Stomach (tissue), 9 donors: ENCODE results near the gene MGAT5. TPM values are rescaled to one million over a fixed set of nuclear protein-coding genes. Genes with fewer than 3 reads are reported as not detected.

Experiments used
- DNase-seq, 2 donors: peaks; one replicate each; pipeline versions ENCODE4 v3.0.0 to v3.0.0-alpha.2; 2013 to 2019
- H3K27ac ChIP-seq, 5 donors: fragments of 200-600 bp in 4 of 5; sonication (generic) in 4 of 5; one replicate each; pipeline ENCODE4 v1.5.1; 2013 to 2019; ENCODE audit warnings: mild to moderate bottlenecking in 1 of 5, moderate library complexity in 1 of 5
- H3K27me3 ChIP-seq, 3 donors: fragments of 200-600 bp; sonication (generic); one replicate each; pipeline ENCODE4 v1.5.1; 2017 to 2019; ENCODE audit warnings: mixed run types in 1 of 3
- H3K36me3 ChIP-seq, 4 donors: fragments of 200-600 bp; sonication (generic); 1 replicate in 3 of 4; 2 replicates in 1 of 4; pipeline ENCODE4 v1.5.1; 2016 to 2019
- H3K4me1 ChIP-seq, 4 donors: fragments of 200-600 bp; sonication (generic); one replicate each; pipeline ENCODE4 v1.5.1; 2016 to 2019
- H3K4me3 ChIP-seq, 4 donors: fragments of 200-600 bp; sonication (generic) in 3 of 4; one replicate each; pipeline ENCODE4 v1.5.1; 2016 to 2019; ENCODE audit warnings: mild to moderate bottlenecking in 1 of 4
- H3K9me3 ChIP-seq, 4 donors: fragments of 200-600 bp; sonication (generic); one replicate each; pipeline ENCODE4 v1.5.1; 2016 to 2019
- EP300 ChIP-seq: sonication (generic); formaldehyde crosslinking; IDR thresholded peaks from one replicate; pipeline ENCODE4 v1.6.1; 2017; ENCODE audit warnings: antibody characterized with exemption
- POLR2A ChIP-seq, 4 donors: fragments of 450-650 bp; IDR thresholded peaks; one replicate each; pipeline ENCODE4 v1.6.1; 2016; ENCODE audit warnings: antibody characterized with exemption in 4 of 4, control low read depth in 2 of 4, mild to moderate bottlenecking in 1 of 4, moderate library complexity in 1 of 4
- POLR2AphosphoS5 ChIP-seq, 3 donors: sonication (generic); formaldehyde crosslinking; IDR thresholded peaks; one replicate each; pipeline ENCODE4 v1.6.1; 2016; ENCODE audit warnings: antibody characterized with exemption in 3 of 3
- WGBS, 5 donors: extraction: QIAGEN DNeasy Blood & Tissue Kit in 3 of 5; methylation state at CpG; one replicate each; pipeline versions ENCODE4 v1.1.5 to v1.1.7; 2013 to 2018; 5-methylcytosine and 5-hydroxymethylcytosine counted together
- intact Hi-C: fragments of 100-400 bp; cut with DNase I; formaldehyde crosslinking; loops from one replicate; pipeline ENCODE4 v1.15.1; 2023; ENCODE audit warnings: low total_unique reads
- polyA plus RNA-seq, 3 donors: library from polyadenylated mRNA; stranded (reverse); fragments of 200-250 nt; gene quantifications; one replicate each; pipeline ENCODE4 v1.2.3, GENCODE V29; 2013
- total RNA-seq, 5 donors: library from RNA; depleted of rRNA; stranded (reverse); fragments of >200 nt; gene quantifications; one replicate each; pipeline versions ENCODE4 v1.1.0 to v1.2.3, GENCODE V29; 2014 to 2016
- TF ChIP-seq, protein P1 (sequence below), 7 experiments: fragments of 450-650 bp in 4 of 7; fragments of 200-600 bp in 3 of 7; sonication (generic) in 3 of 7; IDR thresholded peaks; one replicate each; pipeline ENCODE4 v1.5.1; 2016 to 2019; ENCODE audit warnings: antibody characterized with exemption in 7 of 7, control low read depth in 2 of 7, mild to moderate bottlenecking in 1 of 7
- donor health status: healthy with polysubstance abuse.
- donor health status: Bipolar disorder and iron deficiency.
- donor health status: healthy.

The MGAT5 gene
- total and polyA plus RNA-seq, 8 donors, result 3.9 to 125 (median 46.0) TPM

GRCh38 chr2:134252092-134252750 lies 1.7 kb upstream of the MGAT5 start:
- intact Hi-C loops, result no loop called here
- 73 to 88% (median 83%) methylated on average over 4 of the region's 4 CpGs for WGBS, 5 donors

GRCh38 chr2:134253117-134253704 lies 661 bp upstream of the MGAT5 start:
- Histone ChIP-seq H3K4me3 (no peak overlapping the region), H3K9me3 (no peaks in the 10 kb centered on the region), H3K4me1 (peaks cover 10 to 75% (median 38%) of the 10 kb centered on the region in 4 donors), H3K27ac (peak overlapping the region; percentile 2 to 83 (median 55)), H3K27me3 (no peaks in the 10 kb centered on the region), H3K36me3 (peaks cover 0 to 8% (median 7%) of the 10 kb centered on the region in 4 donors)
- no peak for TF ChIP-seq POLR2AphosphoS5 (IDR thresholded peaks at IDR 0.05)
- no peak for TF ChIP-seq POLR2A (IDR thresholded peaks at IDR 0.05)
- TF ChIP-seq EP300, result no peak
- TF ChIP-seq, protein P1, sequence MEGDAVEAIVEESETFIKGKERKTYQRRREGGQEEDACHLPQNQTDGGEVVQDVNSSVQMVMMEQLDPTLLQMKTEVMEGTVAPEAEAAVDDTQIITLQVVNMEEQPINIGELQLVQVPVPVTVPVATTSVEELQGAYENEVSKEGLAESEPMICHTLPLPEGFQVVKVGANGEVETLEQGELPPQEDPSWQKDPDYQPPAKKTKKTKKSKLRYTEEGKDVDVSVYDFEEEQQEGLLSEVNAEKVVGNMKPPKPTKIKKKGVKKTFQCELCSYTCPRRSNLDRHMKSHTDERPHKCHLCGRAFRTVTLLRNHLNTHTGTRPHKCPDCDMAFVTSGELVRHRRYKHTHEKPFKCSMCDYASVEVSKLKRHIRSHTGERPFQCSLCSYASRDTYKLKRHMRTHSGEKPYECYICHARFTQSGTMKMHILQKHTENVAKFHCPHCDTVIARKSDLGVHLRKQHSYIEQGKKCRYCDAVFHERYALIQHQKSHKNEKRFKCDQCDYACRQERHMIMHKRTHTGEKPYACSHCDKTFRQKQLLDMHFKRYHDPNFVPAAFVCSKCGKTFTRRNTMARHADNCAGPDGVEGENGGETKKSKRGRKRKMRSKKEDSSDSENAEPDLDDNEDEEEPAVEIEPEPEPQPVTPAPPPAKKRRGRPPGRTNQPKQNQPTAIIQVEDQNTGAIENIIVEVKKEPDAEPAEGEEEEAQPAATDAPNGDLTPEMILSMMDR (IDR thresholded peaks at IDR 0.05), result no peak
- no peak for DNase-seq
- intact Hi-C loops, result no loop called here
- WGBS, 5 donors, result 91 to 97% (median 94%) methylated on average over 4 of the region's 4 CpGs

More at GRCh38 chr2:134252092-134252750, 1.7 kb upstream of the MGAT5 start:
- Histone ChIP-seq H3K9me3 (no peaks in the 10 kb centered on the region), H3K4me1 (peaks cover 10 to 76% (median 32%) of the 10 kb centered on the region in 4 donors), H3K27me3 (no peaks in the 10 kb centered on the region), H3K4me3 (no peak overlapping the region), H3K36me3 (peaks cover 0 to 8% (median 7%) of the 10 kb centered on the region in 4 donors), H3K27ac (peak overlapping the region in 2 of 5 donors; percentile 3 to 83)
- no peak for TF ChIP-seq POLR2A (IDR thresholded peaks at IDR 0.05)
- TF ChIP-seq, protein P1 (IDR thresholded peaks at IDR 0.05), result no peak
- no peak for TF ChIP-seq EP300
- no peak for TF ChIP-seq POLR2AphosphoS5 (IDR thresholded peaks at IDR 0.05)
- DNase-seq, result no peak

DNA sequence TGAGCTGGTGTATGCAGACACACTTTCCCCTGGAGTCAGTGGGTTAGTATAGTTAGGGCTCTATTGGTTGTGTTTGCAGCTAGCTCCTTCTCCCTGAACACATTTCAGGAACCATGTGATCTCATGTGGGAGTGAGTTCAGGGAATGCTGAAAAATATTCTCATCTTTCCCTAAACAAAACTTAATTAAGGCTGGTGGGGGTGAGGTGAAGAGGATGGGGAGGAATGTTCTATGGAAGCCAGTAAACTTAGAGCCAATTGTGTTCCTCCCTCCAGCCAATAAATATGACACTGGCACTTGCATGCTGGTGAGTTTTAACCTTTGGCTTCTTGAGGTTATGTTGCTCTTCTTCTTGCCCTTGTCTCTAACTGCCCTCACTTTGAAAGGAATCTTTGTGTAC lies 952 bp downstream of the MGAT5 start:
- H3K27me3 ChIP-seq, result no peaks in the 10 kb centered on the region
- H3K36me3 ChIP-seq, result peaks cover 0 to 8% (median 7%) of the 10 kb centered on the region in 4 donors
- no peak for DNase-seq
- no peak for TF ChIP-seq EP300
- TF ChIP-seq, protein P1 (IDR thresholded peaks at IDR 0.05), result no peak
- TF ChIP-seq POLR2AphosphoS5 (IDR thresholded peaks at IDR 0.05), result no peak
- TF ChIP-seq POLR2A (IDR thresholded peaks at IDR 0.05), result no peak
- no peaks in the 10 kb centered on the region for H3K9me3 ChIP-seq
- H3K4me3 ChIP-seq, result peak overlapping the region in 1 of 4 donors; percentile 19
- H3K27ac ChIP-seq, result peak overlapping the region in 3 of 5 donors; percentile 1 to 83 (median 63)
- H3K4me1 ChIP-seq, result peaks cover 22 to 77% (median 48%) of the 10 kb centered on the region in 4 donors
- intact Hi-C loops, result no loop called here

DNA sequence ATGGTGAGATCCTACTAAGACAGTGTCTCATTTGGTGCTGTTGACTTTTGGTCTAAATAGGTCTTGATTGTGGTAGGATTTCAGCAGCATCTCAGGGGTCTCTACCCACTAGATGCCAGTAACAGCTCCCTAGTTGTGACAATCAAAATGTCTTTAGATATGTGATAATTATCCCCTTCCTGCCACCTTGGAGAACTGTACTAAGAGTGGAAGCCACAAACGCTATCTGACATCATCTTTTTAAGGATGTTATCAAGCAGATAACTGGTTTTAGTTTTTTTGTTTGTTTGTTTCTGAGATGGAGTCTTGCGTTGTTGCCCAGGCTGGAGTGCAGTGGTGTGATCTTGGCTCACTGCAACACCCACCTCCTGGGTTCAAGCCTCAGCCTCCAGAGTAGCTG lies 3.1 kb downstream of the MGAT5 start:
- H3K27me3 ChIP-seq, result no peaks in the 10 kb centered on the region
- H3K36me3 ChIP-seq, result peaks cover 0 to 8% (median 7%) of the 10 kb centered on the region in 4 donors
- intact Hi-C loops, result no loop called here
- no peak for TF ChIP-seq EP300
- TF ChIP-seq POLR2AphosphoS5 (IDR thresholded peaks at IDR 0.05), result no peak
- TF ChIP-seq, protein P1 (IDR thresholded peaks at IDR 0.05), result no peak
- TF ChIP-seq POLR2A (IDR thresholded peaks at IDR 0.05), result no peak
- no peak overlapping the region for H3K27ac ChIP-seq
- 79 to 89% (median 86%) methylated on average over 2 of the region's 2 CpGs for WGBS, 5 donors
- H3K4me3 ChIP-seq, result no peak overlapping the region
- peaks cover 43 to 77% (median 64%) of the 10 kb centered on the region in 4 donors for H3K4me1 ChIP-seq
- DNase-seq, result no peak
- H3K9me3 ChIP-seq, result no peaks in the 10 kb centered on the region
